ENCODE results near the gene LRRC23. TPM values are rescaled to one million over a fixed set of nuclear protein-coding genes. Genes with fewer than 3 reads are reported as not detected.

Gene LRRC23
- total and polyA plus RNA-seq, 2 experiments from 2014 or later, result 2.4 to 9.1 TPM

DNA sequence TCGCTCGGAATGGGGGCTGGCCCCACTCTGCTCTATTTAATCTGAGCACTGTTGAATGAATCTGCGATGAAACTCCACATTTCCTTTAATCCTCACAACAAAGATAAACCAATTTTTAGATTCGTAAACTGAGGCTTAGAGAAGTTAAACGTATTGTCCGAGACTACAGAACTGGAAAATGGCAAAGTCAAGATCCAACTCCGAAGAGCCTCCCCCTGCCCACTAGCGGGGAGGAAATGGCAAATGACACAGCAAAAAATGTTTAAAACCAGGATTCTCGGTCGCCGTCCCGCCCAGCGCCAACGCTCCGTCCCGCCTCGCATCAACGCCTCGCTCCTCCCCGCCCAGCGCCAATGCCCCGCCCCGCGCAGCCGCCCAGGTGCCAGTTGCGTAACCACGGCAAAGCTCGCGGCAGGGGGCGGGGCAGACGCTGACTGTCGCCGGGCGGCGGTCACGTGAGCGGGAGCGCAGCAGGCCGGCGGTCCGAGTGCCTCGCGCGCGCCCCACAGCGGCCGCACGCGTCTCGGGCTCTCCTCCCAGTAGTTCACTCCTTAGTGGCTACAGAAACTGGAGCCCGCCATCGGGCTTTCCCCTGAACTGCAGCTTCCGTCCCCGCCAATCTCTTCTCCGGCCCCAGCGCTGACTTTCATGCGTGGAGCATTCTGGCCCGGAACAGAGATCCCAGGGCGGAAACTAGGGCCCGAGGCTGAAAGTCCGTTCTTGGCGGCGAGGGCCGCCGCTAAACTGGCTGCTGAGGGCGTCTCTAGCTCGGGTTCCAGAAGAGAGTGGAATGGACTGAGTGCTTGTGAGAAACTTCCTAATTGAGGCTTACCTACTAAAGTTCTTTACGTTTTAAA lies 13.6 kb upstream of the LRRC23 start:
- peak overlapping the region; percentile 54 for H3K4me3 ChIP-seq
- peak overlapping the region; percentile 97 for H3K27ac ChIP-seq (ENCODE audit: low read depth)
- no peaks in the 10 kb centered on the region; the same call in 1 of the 3 replicates for H3K9me3 Mint-ChIP-seq
- peak overlapping the region; percentile 78 for H3K4me2 ChIP-seq
- H3K36me3 ChIP-seq (ENCODE audit: insufficient read depth), result no peaks in the 10 kb centered on the region
- H3K4me1 ChIP-seq (ENCODE audit: insufficient read depth), result peaks cover 30% of the 10 kb centered on the region
- H3K79me2 ChIP-seq (replicated peaks; ENCODE audit: insufficient read depth), result no peaks in the 10 kb centered on the region
- peak overlapping the region; percentile 30; the same call in 1 of the 2 replicates for H2AFZ ChIP-seq
- H3F3A ChIP-seq (replicated peaks; ENCODE audit: low read depth), result peaks cover 26% of the 10 kb centered on the region
- no peaks in the 10 kb centered on the region for H3K9me2 ChIP-seq (ENCODE audit: insufficient read depth)
- peaks cover 17% of the 10 kb centered on the region for H3K4me1 Mint-ChIP-seq
- H4K20me1 ChIP-seq (replicated peaks; ENCODE audit: insufficient read depth), result no peaks in the 10 kb centered on the region
- H3K27me3 Mint-ChIP-seq (ENCODE audit: insufficient read depth, low read depth, poor library complexity), result peaks cover 21% of the 10 kb centered on the region
- ATAC-seq (peak; percentile 95), DNase-seq (ENCODE audit: low spot score) (peak; percentile 99)
- no peak for TF ChIP-seq ZNF331 (CRISPR knock-in tag; IDR thresholded peaks at IDR 0.05; ENCODE audit: low read depth)
- TF ChIP-seq, protein P1, sequence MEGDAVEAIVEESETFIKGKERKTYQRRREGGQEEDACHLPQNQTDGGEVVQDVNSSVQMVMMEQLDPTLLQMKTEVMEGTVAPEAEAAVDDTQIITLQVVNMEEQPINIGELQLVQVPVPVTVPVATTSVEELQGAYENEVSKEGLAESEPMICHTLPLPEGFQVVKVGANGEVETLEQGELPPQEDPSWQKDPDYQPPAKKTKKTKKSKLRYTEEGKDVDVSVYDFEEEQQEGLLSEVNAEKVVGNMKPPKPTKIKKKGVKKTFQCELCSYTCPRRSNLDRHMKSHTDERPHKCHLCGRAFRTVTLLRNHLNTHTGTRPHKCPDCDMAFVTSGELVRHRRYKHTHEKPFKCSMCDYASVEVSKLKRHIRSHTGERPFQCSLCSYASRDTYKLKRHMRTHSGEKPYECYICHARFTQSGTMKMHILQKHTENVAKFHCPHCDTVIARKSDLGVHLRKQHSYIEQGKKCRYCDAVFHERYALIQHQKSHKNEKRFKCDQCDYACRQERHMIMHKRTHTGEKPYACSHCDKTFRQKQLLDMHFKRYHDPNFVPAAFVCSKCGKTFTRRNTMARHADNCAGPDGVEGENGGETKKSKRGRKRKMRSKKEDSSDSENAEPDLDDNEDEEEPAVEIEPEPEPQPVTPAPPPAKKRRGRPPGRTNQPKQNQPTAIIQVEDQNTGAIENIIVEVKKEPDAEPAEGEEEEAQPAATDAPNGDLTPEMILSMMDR (conservative IDR thresholded peaks at IDR 0.05; ENCODE audit: low read depth in 2 of 2), result peak; percentile 63 to 78
- no peak for TF ChIP-seq JUNB (IDR thresholded peaks at IDR 0.05; ENCODE audit: unreplicated experiment)
- TF ChIP-seq, protein P2, sequence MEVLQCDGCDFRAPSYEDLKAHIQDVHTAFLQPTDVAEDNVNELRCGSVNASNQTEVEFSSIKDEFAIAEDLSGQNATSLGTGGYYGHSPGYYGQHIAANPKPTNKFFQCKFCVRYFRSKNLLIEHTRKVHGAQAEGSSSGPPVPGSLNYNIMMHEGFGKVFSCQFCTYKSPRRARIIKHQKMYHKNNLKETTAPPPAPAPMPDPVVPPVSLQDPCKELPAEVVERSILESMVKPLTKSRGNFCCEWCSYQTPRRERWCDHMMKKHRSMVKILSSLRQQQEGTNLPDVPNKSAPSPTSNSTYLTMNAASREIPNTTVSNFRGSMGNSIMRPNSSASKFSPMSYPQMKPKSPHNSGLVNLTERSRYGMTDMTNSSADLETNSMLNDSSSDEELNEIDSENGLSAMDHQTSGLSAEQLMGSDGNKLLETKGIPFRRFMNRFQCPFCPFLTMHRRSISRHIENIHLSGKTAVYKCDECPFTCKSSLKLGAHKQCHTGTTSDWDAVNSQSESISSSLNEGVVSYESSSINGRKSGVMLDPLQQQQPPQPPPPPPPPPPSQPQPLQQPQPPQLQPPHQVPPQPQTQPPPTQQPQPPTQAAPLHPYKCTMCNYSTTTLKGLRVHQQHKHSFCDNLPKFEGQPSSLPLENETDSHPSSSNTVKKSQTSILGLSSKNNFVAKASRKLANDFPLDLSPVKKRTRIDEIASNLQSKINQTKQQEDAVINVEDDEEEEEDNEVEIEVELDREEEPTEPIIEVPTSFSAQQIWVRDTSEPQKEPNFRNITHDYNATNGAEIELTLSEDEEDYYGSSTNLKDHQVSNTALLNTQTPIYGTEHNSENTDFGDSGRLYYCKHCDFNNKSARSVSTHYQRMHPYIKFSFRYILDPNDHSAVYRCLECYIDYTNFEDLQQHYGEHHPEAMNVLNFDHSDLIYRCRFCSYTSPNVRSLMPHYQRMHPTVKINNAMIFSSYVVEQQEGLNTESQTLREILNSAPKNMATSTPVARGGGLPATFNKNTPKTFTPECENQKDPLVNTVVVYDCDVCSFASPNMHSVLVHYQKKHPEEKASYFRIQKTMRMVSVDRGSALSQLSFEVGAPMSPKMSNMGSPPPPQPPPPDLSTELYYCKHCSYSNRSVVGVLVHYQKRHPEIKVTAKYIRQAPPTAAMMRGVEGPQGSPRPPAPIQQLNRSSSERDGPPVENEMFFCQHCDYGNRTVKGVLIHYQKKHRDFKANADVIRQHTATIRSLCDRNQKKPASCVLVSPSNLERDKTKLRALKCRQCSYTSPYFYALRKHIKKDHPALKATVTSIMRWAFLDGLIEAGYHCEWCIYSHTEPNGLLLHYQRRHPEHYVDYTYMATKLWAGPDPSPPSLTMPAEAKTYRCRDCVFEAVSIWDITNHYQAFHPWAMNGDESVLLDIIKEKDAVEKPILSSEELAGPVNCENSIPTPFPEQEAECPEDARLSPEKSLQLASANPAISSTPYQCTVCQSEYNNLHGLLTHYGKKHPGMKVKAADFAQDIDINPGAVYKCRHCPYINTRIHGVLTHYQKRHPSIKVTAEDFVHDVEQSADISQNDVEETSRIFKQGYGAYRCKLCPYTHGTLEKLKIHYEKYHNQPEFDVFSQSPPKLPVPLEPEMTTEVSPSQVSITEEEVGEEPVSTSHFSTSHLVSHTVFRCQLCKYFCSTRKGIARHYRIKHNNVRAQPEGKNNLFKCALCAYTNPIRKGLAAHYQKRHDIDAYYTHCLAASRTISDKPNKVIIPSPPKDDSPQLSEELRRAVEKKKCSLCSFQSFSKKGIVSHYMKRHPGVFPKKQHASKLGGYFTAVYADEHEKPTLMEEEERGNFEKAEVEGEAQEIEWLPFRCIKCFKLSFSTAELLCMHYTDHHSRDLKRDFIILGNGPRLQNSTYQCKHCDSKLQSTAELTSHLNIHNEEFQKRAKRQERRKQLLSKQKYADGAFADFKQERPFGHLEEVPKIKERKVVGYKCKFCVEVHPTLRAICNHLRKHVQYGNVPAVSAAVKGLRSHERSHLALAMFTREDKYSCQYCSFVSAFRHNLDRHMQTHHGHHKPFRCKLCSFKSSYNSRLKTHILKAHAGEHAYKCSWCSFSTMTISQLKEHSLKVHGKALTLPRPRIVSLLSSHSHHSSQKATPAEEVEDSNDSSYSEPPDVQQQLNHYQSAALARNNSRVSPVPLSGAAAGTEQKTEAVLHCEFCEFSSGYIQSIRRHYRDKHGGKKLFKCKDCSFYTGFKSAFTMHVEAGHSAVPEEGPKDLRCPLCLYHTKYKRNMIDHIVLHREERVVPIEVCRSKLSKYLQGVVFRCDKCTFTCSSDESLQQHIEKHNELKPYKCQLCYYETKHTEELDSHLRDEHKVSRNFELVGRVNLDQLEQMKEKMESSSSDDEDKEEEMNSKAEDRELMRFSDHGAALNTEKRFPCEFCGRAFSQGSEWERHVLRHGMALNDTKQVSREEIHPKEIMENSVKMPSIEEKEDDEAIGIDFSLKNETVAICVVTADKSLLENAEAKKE (CRISPR knock-in tag; IDR thresholded peaks at IDR 0.05), result no peak
- no peak; the same call in 1 of the 2 replicates for TF ChIP-seq ZNF114 (CRISPR knock-in tag; IDR thresholded peaks at IDR 0.05)
- TF ChIP-seq EZH2 (IDR thresholded peaks at IDR 0.05; ENCODE audit: low read depth, unreplicated experiment), result no peak
- TF ChIP-seq NANOG (IDR thresholded peaks at IDR 0.05; ENCODE audit: borderline replicate concordance), result 0 out of 2 replicates have a peak, but pooled peaks have one; percentile 30
- TF ChIP-seq STAT1 (IDR thresholded peaks at IDR 0.05; ENCODE audit: unreplicated experiment), result no peak
- no peak for TF ChIP-seq EZH2phosphoT487 (IDR thresholded peaks at IDR 0.05; ENCODE audit: unreplicated experiment)
- TF ChIP-seq, protein P3, sequence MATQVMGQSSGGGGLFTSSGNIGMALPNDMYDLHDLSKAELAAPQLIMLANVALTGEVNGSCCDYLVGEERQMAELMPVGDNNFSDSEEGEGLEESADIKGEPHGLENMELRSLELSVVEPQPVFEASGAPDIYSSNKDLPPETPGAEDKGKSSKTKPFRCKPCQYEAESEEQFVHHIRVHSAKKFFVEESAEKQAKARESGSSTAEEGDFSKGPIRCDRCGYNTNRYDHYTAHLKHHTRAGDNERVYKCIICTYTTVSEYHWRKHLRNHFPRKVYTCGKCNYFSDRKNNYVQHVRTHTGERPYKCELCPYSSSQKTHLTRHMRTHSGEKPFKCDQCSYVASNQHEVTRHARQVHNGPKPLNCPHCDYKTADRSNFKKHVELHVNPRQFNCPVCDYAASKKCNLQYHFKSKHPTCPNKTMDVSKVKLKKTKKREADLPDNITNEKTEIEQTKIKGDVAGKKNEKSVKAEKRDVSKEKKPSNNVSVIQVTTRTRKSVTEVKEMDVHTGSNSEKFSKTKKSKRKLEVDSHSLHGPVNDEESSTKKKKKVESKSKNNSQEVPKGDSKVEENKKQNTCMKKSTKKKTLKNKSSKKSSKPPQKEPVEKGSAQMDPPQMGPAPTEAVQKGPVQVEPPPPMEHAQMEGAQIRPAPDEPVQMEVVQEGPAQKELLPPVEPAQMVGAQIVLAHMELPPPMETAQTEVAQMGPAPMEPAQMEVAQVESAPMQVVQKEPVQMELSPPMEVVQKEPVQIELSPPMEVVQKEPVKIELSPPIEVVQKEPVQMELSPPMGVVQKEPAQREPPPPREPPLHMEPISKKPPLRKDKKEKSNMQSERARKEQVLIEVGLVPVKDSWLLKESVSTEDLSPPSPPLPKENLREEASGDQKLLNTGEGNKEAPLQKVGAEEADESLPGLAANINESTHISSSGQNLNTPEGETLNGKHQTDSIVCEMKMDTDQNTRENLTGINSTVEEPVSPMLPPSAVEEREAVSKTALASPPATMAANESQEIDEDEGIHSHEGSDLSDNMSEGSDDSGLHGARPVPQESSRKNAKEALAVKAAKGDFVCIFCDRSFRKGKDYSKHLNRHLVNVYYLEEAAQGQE (IDR thresholded peaks at IDR 0.05; ENCODE audit: unreplicated experiment), result no peak
- peak; percentile 79 for TF ChIP-seq POLR2AphosphoS5 (IDR thresholded peaks at IDR 0.05; ENCODE audit: low read depth)
- TF ChIP-seq CREB1 (CRISPR knock-in tag; IDR thresholded peaks at IDR 0.05; ENCODE audit: low read depth), result peak; percentile 80
- TF ChIP-seq, protein P4, sequence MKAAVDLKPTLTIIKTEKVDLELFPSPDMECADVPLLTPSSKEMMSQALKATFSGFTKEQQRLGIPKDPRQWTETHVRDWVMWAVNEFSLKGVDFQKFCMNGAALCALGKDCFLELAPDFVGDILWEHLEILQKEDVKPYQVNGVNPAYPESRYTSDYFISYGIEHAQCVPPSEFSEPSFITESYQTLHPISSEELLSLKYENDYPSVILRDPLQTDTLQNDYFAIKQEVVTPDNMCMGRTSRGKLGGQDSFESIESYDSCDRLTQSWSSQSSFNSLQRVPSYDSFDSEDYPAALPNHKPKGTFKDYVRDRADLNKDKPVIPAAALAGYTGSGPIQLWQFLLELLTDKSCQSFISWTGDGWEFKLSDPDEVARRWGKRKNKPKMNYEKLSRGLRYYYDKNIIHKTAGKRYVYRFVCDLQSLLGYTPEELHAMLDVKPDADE (IDR thresholded peaks at IDR 0.05), result peak; percentile 7; the same call in 1 of the 2 replicates
- peak overlapping the region; percentile 71 for H3K4me3 Mint-ChIP-seq
- H3K27ac Mint-ChIP-seq, result peak overlapping the region; percentile 100
- H3K27me3 ChIP-seq (ENCODE audit: insufficient read depth), result no peaks in the 10 kb centered on the region
- no peaks in the 10 kb centered on the region for H3K36me3 Mint-ChIP-seq (ENCODE audit: low read depth)

Measured in GM23338 (cell line).